Measurements from ENCODE around the gene PRKCH.

Gene PRKCH

DNA sequence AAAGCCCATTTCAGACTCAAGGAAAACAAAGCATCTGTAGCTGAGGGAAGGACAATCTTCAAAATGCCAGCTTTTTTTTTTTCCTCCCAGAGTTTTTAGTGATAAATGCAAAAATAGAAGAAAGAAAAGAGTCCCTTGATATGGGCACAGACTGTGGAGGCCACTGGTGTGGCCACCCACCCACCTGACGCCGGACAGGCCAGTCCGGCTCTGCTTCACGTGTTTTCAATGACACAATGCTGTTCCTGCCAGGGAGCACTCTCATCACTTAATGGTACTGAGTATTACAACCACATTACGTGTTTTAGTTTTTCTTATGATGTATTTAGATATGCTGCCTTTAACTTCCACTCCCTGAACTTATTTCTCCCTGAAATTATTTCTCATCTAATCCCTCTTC is 218.3 kb downstream of the PRKCH start:
- TF ChIP-seq, protein P1, sequence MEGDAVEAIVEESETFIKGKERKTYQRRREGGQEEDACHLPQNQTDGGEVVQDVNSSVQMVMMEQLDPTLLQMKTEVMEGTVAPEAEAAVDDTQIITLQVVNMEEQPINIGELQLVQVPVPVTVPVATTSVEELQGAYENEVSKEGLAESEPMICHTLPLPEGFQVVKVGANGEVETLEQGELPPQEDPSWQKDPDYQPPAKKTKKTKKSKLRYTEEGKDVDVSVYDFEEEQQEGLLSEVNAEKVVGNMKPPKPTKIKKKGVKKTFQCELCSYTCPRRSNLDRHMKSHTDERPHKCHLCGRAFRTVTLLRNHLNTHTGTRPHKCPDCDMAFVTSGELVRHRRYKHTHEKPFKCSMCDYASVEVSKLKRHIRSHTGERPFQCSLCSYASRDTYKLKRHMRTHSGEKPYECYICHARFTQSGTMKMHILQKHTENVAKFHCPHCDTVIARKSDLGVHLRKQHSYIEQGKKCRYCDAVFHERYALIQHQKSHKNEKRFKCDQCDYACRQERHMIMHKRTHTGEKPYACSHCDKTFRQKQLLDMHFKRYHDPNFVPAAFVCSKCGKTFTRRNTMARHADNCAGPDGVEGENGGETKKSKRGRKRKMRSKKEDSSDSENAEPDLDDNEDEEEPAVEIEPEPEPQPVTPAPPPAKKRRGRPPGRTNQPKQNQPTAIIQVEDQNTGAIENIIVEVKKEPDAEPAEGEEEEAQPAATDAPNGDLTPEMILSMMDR (IDR thresholded peaks at IDR 0.05; ENCODE audit: low read depth, low read length) = no peak
- H3K4me3 ChIP-seq (ENCODE audit: low read depth, low read length) = no peak overlapping the region

DNA sequence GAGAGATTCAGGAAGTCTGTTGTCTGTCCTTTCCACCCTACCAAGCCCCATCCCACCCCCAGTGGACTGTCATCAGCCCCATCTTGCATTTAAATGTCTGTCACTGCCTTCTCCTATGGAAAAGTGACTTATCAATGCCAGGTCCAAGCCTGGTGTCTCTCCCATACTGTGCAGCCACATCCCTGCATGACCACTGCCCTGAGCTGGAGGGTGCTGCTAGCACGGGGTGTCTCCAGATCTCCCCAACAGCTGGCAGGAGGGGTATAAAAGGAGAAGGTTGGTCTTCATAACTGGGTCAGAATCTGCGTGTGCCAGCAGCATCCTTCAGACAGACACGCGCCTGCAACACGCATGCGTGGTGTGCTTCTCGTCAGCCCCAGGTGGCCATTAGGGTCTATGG is 219.6 kb downstream of the PRKCH start:
- TF ChIP-seq, protein P1 (IDR thresholded peaks at IDR 0.05; ENCODE audit: low read depth, low read length) = no peak
- no peak overlapping the region for H3K4me3 ChIP-seq (ENCODE audit: low read depth, low read length)

DNA sequence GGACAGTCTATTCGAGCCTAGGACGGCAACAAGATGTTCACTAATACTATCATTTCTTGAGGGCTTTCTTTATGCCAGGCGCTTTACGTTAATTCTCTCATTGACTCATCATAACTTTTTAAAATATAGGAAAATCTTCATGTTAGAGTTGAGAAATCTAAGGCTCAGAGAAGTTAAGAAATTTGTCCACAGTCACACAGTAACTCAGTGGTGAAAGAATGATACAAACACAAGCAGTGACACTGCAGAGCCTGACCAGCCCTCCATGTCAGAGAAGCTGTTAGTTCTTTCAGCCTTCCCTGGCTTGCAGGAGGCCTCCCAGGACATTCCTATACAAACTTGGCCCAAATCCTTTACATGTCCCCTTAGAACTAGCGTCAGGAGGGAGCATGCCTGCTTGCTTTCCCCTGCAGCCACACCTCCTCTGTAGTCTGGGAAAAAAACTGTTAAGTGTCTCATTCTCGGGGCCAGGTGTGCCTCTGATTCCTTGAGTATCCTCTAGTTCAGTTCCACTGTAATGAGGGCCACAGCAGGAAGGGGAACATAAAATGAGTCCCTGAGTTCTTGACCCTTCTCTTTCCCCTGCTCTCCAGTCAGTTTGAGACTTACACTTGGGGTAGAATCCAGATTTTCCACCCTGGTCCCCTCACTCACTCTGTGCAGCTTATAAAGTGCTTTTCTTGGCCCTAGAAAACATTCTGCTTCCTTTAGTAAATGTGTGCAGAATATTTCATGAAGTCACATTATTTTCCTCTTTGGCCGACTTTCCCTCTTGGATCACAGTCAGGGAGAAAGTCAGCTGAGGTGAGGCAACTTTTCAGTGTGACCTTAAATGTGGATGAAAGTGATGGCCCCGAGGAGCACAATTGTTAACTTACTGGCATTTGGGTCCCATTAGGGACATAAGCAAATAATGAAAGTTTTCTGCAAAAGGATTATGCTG is 221.7 kb downstream of the PRKCH start:
- H3K4me3 ChIP-seq (ENCODE audit: low read depth, low read length) = no peak overlapping the region
- TF ChIP-seq, protein P1 (IDR thresholded peaks at IDR 0.05; ENCODE audit: low read depth, low read length) = no peak

DNA sequence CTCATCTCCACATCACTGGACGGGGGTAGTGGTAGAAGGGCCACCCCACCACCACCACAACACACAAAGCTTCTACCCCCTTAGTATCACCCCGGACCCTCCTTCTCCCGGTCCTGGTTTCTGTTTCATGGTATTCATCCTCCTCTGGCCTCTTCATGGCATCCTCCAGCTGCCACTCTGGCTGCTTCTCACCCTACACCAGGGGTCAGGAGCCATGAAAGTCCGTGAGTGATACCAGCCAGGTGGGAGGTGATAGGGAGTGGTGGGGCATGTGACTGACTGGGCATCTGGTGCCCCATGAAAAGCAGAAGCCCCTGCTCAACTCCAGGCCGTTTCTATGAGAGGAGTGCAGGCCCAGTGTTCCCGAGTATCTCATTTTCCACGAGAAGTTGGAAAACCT is 222.6 kb downstream of the PRKCH start:
- H3K4me3 ChIP-seq (ENCODE audit: low read depth, low read length) = no peak overlapping the region
- TF ChIP-seq, protein P1 (IDR thresholded peaks at IDR 0.05; ENCODE audit: low read depth, low read length) = no peak

DNA sequence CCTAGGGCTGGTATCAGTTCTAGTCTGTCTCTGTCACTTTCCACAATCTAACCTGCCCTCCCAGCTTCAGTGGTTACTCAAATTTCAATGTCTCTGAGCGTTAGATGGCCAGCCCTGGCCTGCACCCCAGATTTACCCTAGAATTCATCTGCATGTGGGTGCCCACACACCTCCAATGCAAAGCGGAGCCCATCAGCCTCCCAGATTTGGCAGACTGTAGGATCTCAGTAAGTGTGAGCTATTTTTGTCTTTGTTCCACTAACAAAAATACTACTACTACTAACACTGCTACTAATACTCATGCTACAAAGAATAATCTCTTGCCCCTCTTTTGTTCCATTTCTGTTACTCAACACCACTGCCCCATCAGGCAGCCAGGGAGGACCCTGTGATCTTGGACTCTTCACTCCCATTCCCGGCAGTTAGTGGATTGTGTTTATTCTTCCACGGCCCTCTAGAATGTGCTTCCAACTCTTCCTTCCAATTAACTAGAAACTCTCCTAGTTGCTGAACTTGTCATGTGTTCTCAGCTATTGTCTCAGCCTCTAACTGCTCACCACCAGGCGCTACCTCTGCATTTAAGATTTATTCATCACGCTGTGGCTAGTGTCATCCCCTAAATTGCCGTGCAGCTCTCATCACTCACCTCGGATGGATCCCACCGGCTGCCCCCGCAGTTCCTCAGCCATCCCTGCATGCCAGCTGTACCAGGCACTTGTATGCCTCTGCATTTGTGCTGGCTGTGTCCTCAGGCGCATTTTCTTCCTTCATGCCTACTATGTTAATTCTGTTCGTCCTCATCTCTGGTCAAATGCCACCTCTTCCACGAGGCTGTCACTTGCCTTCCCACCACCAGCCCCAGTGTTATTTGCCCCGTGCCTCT is 223.3 kb downstream of the PRKCH start:
- H3K4me3 ChIP-seq (ENCODE audit: low read depth, low read length) = no peak overlapping the region
- TF ChIP-seq, protein P1 (IDR thresholded peaks at IDR 0.05; ENCODE audit: low read depth, low read length) = no peak

DNA sequence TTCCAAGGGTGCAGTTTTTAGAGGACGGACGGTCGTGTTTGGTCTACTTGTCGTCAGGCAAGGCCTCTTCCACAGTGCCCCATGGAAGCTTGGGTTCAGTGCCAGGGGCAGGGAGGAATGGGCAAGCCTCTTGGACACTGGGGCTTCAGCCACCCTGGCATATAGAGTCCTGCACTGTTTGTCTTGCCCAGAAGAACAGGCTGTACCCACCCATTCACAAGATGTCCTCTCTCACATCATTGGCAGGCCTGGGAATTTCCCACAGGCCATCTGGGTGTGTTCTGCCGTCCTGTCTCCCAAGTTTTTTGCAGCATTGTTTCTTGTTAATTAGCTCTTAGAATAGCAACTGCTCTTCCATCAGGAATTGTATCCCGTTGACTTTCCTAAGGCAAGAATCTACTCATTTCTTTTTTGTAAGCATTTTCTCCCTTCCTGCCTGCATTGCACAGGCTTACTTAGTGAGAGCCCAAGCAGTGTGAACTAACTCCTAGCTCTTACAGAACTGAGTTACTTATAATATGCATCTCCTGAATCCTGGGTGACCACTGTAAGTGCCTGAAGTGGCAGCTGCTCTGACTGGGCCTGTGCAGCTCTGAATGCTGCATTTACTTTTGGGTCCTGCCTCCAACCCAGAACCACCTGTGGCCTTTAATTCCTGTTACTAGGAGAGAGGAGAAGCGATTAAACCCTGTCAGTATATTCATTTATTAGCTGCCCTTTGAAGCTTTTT is 224.5 kb downstream of the PRKCH start:
- no peak overlapping the region for H3K4me3 ChIP-seq (ENCODE audit: low read depth, low read length)
- TF ChIP-seq, protein P1 (IDR thresholded peaks at IDR 0.05; ENCODE audit: low read depth, low read length) = no peak

Measured in WI38 (cell line).